ENCODE measurements around the gene PPP4C.

The PPP4C gene

DNA sequence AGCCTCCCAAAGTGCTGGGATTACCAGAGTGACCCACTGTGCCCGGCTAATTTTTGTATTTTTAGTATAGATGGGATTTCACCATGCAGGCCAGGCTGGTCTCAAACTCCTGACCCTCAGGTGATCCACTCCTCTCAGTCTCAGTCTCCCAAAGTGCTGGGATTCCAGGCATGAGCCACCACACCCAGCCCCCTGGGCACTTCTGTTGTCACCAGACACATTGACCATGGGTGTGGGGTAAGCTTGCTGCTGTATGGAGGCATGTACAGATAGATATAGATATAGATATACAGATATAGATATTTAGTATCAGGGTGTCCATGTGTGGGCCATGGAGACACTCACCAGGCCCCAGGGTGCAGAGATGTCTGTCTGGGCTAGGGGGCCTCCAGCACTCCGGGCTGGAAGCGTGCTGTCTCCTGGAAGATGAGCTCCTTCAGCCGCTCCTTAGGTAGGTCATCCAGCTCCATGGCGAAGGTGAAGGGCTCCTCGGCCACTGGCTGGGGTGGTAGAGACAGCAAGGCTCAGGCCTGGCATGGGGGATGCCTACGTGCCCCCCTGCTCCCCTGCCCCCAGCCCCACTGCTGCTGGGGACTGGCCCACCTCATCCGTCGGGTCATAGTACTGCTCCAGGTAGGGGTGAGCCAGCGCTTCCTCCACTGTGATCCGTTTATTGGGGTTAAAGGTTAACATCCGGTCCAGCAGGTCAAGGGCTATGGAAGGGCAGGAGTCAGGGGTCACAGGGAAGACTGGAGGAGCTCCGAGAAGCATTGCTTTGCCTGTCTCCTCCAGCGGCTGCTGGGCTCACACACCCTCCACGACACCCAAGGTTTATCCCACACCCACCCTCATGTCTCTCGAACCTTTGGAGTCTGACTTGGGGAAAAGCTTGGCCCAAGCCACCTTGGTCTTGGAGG, 40.8 kb downstream of the PPP4C start:
- Histone ChIP-seq H3K9me3 (no peaks in the 10 kb centered on the region), H3K36me3 (peaks cover 69 to 100% (median 84%) of the 10 kb centered on the region in 3 donors), H3K4me3 (no peak overlapping the region), H3K4me1 (peaks cover 0 to 10% (median 4%) of the 10 kb centered on the region in 4 donors), H3K27ac (no peak overlapping the region), H3K27me3 (no peaks in the 10 kb centered on the region)
- TF ChIP-seq, protein P1, sequence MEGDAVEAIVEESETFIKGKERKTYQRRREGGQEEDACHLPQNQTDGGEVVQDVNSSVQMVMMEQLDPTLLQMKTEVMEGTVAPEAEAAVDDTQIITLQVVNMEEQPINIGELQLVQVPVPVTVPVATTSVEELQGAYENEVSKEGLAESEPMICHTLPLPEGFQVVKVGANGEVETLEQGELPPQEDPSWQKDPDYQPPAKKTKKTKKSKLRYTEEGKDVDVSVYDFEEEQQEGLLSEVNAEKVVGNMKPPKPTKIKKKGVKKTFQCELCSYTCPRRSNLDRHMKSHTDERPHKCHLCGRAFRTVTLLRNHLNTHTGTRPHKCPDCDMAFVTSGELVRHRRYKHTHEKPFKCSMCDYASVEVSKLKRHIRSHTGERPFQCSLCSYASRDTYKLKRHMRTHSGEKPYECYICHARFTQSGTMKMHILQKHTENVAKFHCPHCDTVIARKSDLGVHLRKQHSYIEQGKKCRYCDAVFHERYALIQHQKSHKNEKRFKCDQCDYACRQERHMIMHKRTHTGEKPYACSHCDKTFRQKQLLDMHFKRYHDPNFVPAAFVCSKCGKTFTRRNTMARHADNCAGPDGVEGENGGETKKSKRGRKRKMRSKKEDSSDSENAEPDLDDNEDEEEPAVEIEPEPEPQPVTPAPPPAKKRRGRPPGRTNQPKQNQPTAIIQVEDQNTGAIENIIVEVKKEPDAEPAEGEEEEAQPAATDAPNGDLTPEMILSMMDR (IDR thresholded peaks at IDR 0.05) = no peak
- intact Hi-C loops (cut with DNase I; ENCODE audit: low total_unique reads) = no loop called here
- no peak for DNase-seq

DNA sequence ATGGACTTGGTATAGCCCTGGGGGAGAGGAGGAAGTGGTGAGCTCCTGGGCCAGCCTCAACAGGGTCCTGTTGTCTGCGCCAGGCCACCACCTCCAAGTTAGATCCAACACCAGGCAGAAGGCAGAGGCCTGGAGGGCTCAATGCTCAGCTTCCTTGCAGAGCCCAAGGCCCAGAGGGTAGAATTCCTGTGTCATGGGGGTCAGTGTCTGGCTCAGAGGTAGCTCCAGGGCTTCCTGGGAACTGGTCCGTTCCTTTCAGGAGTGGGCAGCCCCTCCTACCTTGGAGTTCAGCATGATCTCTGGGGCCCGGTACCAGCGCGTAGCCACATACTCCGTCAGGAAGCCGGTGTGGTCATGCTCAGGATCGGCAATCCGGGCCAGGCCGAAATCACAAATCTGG, 42.0 kb downstream of the PPP4C start:
- intact Hi-C loops (cut with DNase I; ENCODE audit: low total_unique reads) = no loop called here
- peaks cover 62 to 92% (median 74%) of the 10 kb centered on the region in 3 donors for H3K36me3 ChIP-seq
- H3K4me1 ChIP-seq = peaks cover 0 to 19% (median 9%) of the 10 kb centered on the region in 4 donors
- DNase-seq = no peak
- no peak overlapping the region for H3K27ac ChIP-seq
- no peak overlapping the region for H3K4me3 ChIP-seq
- H3K9me3 ChIP-seq = no peaks in the 10 kb centered on the region
- H3K27me3 ChIP-seq = no peaks in the 10 kb centered on the region
- TF ChIP-seq, protein P1 (IDR thresholded peaks at IDR 0.05) = no peak

DNA sequence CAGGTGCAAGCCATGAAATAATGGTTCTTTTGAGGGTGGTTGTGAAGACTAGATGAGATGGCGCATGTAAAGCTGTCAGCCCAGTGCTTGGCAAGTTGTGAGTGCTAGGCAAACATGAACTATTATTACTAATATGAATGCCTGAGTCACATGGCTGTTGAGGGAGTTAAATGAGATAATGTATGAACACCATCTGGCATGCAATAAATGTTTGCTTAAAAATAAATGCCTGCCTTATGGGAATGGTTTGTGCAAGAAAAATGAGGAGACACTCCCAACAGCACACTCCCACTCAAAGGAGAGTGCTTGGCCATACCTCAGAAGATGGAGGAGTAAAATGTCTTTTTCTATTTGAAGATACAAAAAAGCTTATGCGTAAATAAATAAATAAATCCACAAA, 43.6 kb downstream of the PPP4C start:
- no peak overlapping the region for H3K4me3 ChIP-seq
- H3K27ac ChIP-seq = no peak overlapping the region
- no peak for DNase-seq
- H3K4me1 ChIP-seq = peaks cover 0 to 26% (median 16%) of the 10 kb centered on the region in 4 donors
- no peaks in the 10 kb centered on the region for H3K27me3 ChIP-seq
- peaks cover 53 to 75% (median 61%) of the 10 kb centered on the region in 3 donors for H3K36me3 ChIP-seq
- no peaks in the 10 kb centered on the region for H3K9me3 ChIP-seq
- TF ChIP-seq, protein P1 (IDR thresholded peaks at IDR 0.05) = no peak
- intact Hi-C loops (cut with DNase I; ENCODE audit: low total_unique reads) = no loop called here

DNA sequence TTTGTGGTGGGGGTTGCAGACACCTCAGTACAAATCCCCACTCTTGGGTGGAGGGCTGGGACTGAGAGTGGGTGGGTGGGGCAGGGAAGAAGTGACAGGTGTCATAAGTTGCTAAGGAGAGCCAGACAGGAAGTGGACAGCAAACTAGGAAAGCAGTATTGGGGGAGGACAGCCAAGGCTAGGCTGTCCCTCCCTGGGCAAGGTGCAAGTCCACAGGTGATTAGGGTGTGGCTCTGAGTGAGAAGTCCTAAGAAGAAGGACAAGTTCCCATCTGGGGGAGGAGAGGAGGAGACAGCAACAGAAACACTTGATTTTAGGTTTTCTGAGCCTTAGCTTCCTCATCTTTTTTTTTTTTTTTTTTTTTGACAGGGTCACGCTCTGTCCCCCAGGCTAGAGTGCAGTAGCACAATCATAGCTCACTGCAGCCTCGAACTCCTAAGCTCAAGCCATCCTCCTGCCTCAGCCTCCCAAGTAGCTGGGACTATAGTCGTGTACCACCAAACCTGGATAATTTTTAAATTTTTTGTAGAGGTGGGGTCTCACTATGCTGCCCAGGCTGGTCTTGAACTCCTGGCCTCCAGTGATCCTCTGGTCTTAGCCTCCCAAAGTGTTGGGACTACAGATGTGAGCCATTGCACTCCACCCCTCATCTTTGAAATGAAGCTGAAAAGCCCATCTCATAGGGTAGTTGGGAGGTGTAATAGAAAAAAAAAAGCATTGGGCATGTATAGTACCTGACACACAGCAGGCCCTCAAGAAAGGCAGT, 44.7 kb downstream of the PPP4C start:
- DNase-seq = no peak
- Histone ChIP-seq H3K36me3 (peaks cover 46 to 64% (median 50%) of the 10 kb centered on the region in 3 donors), H3K4me3 (no peak overlapping the region)

More for the DNA sequence above, 44.7 kb downstream of the PPP4C start:
- Histone ChIP-seq H3K4me1 (peaks cover 0 to 31% (median 16%) of the 10 kb centered on the region in 4 donors), H3K27ac (peak overlapping the region in 1 of 2 donors; percentile 97), H3K9me3 (no peaks in the 10 kb centered on the region), H3K27me3 (no peaks in the 10 kb centered on the region)
- intact Hi-C loops (cut with DNase I; ENCODE audit: low total_unique reads) = no loop called here
- TF ChIP-seq, protein P1 (IDR thresholded peaks at IDR 0.05) = no peak
